Motor neuron (in vitro differentiated cells): ENCODE results near the gene SPI1. TPM values are rescaled to one million over a fixed set of nuclear protein-coding genes. Genes with fewer than 3 reads are reported as not detected.
"Not testable (repeated sequence)": the region's sequence is repeated elsewhere in the genome, so short reads cannot be mapped to it uniquely, and the experiment has no call there.

Source experiments
- ATAC-seq, 8 experiments: fragments of 200-7000 bp; cut with Tn5 transposase; replicated peaks in 6 of 8; 2 replicates each; pipeline ENCODE4 v1.8.0; 2021; ENCODE audit warnings: mild to moderate bottlenecking in 8 of 8, moderate library complexity in 8 of 8
- H3K27ac ChIP-seq, 2 donors: fragments of 250-450 bp; sonication (Bioruptor Pico); 2 replicates each; pipeline ENCODE4 v1.9.0; 2021; ENCODE audit warnings: antibody characterized with exemption in 2 of 2, mild to moderate bottlenecking in 2 of 2, moderate library complexity in 1 of 2
- H3K4me1 ChIP-seq, 2 donors: fragments of 250-450 bp; sonication (Bioruptor Pico); replicated peaks in 1 of 2; 2 replicates each; pipeline ENCODE4 v1.6.1; 2021; ENCODE audit warnings: antibody characterized with exemption in 2 of 2, mild to moderate bottlenecking in 2 of 2, moderate library complexity in 1 of 2
- H3K4me3 ChIP-seq, 5 donors: fragments of 250-450 bp; sonication (Bioruptor Pico); 2 replicates each; pipeline ENCODE4 v1.9.0; 2021; ENCODE audit warnings: antibody characterized with exemption in 5 of 5, mild to moderate bottlenecking in 5 of 5, moderate library complexity in 4 of 5
- WGBS, 10 experiments: fragments of 450-650 bp; shearing (Covaris generic); methylation state at CpG; one replicate each; pipeline ENCODE4 v1.0.0; 2022; 5-methylcytosine and 5-hydroxymethylcytosine counted together
- in situ Hi-C, 9 experiments: fragments of 400-800 bp; cut with MboI; loops; one replicate each; pipeline ENCODE4 v1.15.0; 2021; ENCODE audit warnings: low sequenced_read_pairs in 9 of 9, low pct_unique_long_range_greater_than_20kb in 2 of 9; ENCODE audit not compliant: unreplicated experiment in 9 of 9
- total RNA-seq, 8 experiments: library from RNA; unstranded; fragments of 300-600 nt; gene quantifications; 2 replicates each; pipeline versions ENCODE4 v1.2.3 to v1.2.4, GENCODE V29; 2022

Gene SPI1
- total RNA-seq, 8 experiments from 2014 or later, result 0.18 to 0.85 (median 0.44) TPM; not detected in 2

DNA sequence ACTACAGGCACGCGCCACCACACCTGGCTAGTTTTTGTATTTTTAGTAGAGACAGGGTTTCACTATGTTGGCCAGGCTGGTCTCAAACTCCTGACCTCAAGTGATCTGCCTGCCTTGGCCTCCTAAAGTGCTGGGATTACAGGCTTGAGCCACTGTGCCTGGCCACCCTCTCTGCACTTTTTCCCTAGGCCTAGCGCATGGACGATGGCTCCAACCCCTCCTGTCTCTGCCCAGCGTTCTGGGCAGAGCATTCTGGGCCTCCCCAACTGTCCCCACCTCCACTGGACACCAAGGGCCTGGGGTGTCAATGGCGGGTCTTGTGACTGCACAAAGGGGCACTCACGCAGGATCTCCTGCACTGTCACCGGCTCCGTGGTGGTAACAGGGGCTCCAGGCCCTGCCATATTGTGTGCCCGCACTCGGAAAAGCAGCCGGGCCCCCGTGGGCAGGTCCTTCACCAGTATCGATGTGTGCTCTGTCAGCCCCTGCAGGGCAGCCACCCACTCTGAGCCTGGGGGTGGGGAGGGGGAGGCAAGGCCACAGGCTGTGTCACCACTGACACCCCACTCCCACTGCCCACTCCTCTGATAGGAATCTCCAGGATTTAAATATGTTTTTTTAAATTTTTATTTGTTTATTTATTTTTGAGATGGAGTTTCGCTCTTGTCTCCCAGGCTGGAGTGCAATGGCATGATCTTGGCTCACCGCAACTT is 43.5 kb downstream of the SPI1 start:
- ATAC-seq, H3K4me1 ChIP-seq, in situ Hi-C loops, H3K27ac ChIP-seq, H3K4me3 ChIP-seq: not testable (repeated sequence)
- 80 to 100% (median 90%) methylated on average over 2 to 4 of the region's 16 CpGs; no CpG with 5 or more reads in 7 of the 10 experiments for WGBS, 10 experiments

- ATAC-seq, result no peak
Measured at GRCh38 chr11:47333886-47334443, 44.4 kb downstream of the SPI1 start.

DNA sequence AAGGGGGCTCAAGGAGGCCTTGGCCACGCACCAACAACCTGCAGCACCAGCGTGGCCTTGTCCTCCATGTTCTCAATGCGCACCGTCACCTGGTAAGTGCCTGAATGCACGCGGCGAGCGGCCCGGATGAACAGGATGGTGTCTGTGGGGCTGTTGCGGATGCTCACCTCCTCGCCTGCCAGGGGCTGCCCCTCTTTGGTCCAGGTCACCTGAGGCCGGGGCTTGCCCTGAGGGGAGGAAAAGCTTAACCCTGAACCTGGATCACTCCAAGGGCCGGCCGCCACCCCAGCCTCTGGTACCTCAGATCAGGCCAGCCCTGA is 44.9 kb downstream of the SPI1 start:
- H3K27ac ChIP-seq, result no peak overlapping the region
- H3K4me3 ChIP-seq, result no peak overlapping the region
- in situ Hi-C loops, result no loop called here
- 80% methylated on average over 2 of the region's 14 CpGs; no CpG with 5 or more reads in 9 of the 10 experiments for WGBS, 10 experiments
- ATAC-seq, result no peak
- H3K4me1 ChIP-seq, result no peaks in the 10 kb centered on the region

More at GRCh38 chr11:47333886-47334443, 44.4 kb downstream of the SPI1 start:
- H3K4me3 ChIP-seq, result no peak overlapping the region
- H3K27ac ChIP-seq, result no peak overlapping the region
- in situ Hi-C loops, result no loop called here
- WGBS, 10 experiments, result 26 to 100% (median 73%) methylated on average over 1 to 5 of the region's 8 CpGs; no CpG with 5 or more reads in 5 of the 10 experiments
- no peaks in the 10 kb centered on the region for H3K4me1 ChIP-seq

GRCh38 chr11:47332791-47333525 is 45.4 kb downstream of the SPI1 start:
- Histone ChIP-seq H3K4me3 (no peak overlapping the region), H3K27ac (no peak overlapping the region), H3K4me1 (no peaks in the 10 kb centered on the region)
- 67 to 100% (median 90%) methylated on average over 1 to 2 of the region's 20 CpGs; no CpG with 5 or more reads in 7 of the 10 experiments for WGBS, 10 experiments
- in situ Hi-C loops, result no loop called here
- no peak for ATAC-seq

GRCh38 chr11:47332303-47332711 is 46.0 kb downstream of the SPI1 start:
- no peaks in the 10 kb centered on the region for H3K4me1 ChIP-seq
- in situ Hi-C loops, result no loop called here
- ATAC-seq, result no peak
- no peak overlapping the region for H3K4me3 ChIP-seq
- 67 to 89% methylated on average over 1 to 9 of the region's 13 CpGs; no CpG with 5 or more reads in 8 of the 10 experiments for WGBS, 10 experiments
- H3K27ac ChIP-seq, result no peak overlapping the region

DNA sequence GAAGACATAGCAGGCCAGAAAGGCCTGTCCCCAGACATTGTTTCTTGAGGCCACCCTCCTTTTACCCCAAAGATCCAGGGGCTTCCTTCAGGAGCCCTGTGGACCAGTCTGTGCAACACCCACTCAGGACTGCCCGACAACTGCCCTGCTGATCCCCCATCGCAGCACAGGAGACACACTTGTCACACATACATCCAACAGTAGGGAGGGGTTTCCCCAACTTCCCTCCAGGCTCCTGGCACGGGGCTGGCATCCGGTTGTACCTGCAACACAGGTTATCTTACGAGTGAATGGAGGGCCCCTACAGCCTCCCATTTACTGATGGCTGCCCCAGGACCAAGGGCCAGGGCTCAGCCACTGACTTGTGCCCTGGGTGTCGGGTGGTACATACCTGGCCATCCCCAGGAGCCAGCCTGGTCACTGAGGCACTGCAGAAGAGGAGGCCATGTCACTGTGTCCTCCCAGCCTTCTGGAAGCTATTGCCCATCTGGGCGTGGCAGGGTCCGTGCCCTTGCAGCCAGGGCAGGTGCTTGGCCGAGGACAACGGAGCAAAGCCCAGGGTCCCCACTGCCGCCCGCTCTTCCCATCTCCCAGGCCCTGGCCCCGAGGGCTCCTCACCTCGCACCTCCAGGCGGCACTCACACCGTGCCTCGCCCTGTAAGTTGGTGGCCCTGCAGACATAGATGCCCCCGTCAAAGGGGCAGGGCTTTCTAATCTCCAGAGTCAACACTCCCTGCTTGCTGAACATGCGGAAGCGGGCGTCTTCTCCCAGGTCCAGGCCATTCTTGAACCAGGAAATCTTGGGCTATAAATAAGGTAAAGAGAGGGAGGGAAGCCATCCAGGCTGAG is 46.7 kb downstream of the SPI1 start:
- H3K4me3 ChIP-seq, result no peak overlapping the region
- no peak for ATAC-seq
- H3K27ac ChIP-seq, result no peak overlapping the region
- in situ Hi-C loops, result no loop called here
- 71 to 90% (median 87%) methylated on average over 3 to 6 of the region's 21 CpGs; no CpG with 5 or more reads in 7 of the 10 experiments for WGBS, 10 experiments
- H3K4me1 ChIP-seq, result no peaks in the 10 kb centered on the region

DNA sequence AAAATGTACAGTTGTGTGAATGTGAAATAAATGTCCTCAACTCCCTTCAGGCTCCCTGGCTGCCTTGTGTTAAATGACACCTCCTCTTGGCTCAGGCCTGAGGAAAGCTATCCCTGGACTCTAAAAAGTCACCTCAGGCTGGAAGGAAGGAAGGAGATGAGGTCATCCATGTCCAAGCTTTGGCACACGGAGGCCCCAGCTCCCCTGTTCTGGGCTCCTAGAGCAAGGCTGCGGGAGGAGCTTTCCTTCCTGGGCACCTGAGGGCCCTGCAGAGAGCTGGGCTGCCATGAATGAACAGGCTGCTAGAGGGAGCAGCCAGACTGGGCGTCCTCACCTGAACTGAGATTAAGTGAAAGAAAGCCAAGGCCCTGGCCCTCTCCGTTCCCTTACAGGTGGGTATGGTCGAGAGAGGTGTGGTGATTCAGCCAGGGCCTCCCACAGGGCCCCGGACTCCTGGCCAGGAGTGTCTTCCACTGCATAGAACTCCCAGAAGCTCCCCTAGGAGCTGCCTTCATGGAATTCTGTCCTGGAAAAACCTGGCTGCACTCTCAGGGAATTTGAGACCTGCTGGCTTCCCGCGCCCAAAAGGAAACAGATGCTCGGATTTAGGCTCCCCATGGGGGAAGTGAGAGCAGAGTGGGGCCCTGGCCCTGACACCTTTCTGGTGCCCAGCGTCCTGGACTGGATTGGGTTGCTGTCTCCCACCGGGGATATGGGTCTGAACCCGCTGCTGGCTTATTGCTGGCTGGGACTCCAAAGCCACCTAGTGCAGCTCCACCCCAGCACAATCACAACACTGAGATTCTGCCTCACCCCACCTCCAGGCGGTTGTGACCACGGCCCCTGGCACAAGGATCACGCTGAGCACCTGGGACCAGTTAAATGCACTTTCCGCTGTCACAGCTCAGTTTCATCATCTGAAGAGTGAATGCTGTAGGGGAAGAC is 48.1 kb downstream of the SPI1 start:
- H3K27ac ChIP-seq, result no peak overlapping the region
- in situ Hi-C loops, result no loop called here
- no peaks in the 10 kb centered on the region for H3K4me1 ChIP-seq
- WGBS, 10 experiments, result 41 to 87% (median 63%) methylated on average over 2 to 9 of the region's 16 CpGs; no CpG with 5 or more reads in 5 of the 10 experiments
- no peak overlapping the region for H3K4me3 ChIP-seq
- ATAC-seq, result peak in 7 of 8 experiments; percentile 12 to 79 (median 65)

- in situ Hi-C loops, result no loop called here
Measured at GRCh38 chr11:47329431-47329986, 48.8 kb downstream of the SPI1 start.

GRCh38 chr11:47328449-47329390 is 49.6 kb downstream of the SPI1 start:
- 81 to 95% (median 88%) methylated on average over 3 to 12 of the region's 29 CpGs; no CpG with 5 or more reads in 4 of the 10 experiments for WGBS, 10 experiments
- no peak overlapping the region for H3K27ac ChIP-seq

More at GRCh38 chr11:47329431-47329986, 48.8 kb downstream of the SPI1 start:
- Histone ChIP-seq H3K4me3 (no peak overlapping the region), H3K4me1 (no peaks in the 10 kb centered on the region), H3K27ac (no peak overlapping the region)
- 40 to 100% (median 69%) methylated on average over 1 to 6 of the region's 12 CpGs; no CpG with 5 or more reads in 3 of the 10 experiments for WGBS, 10 experiments
- peak in 6 of 8 experiments; percentile 12 to 31 (median 24) for ATAC-seq

GRCh38 chr11:47327949-47328348 is 50.4 kb downstream of the SPI1 start:
- 80 to 93% (median 83%) methylated on average over 1 to 4 of the region's 5 CpGs; no CpG with 5 or more reads in 7 of the 10 experiments for WGBS, 10 experiments
- no peak for ATAC-seq

More at GRCh38 chr11:47328449-47329390, 49.6 kb downstream of the SPI1 start:
- H3K4me3 ChIP-seq, result no peak overlapping the region
- in situ Hi-C loops, result no loop called here
- H3K4me1 ChIP-seq, result no peaks in the 10 kb centered on the region
- no peak for ATAC-seq

DNA sequence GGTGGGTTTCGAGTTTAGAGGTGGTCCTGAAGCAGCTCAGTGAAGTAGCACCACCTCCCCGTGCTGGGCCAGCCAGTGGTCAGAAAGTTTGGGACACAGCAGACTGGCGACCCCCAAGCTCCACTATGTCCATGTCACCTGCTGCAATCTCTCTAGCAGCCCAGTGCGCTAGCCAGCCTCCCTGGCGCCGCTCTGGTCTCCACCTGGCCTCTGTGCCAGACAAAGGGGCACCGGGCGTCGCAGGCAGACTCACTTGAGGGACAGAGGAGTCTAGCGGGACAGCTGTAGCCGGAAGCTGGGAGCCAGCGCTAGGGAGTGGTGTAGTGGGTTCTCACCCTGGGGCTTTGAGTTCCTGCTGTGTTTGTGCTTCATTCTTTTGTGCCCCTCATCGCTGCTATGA is 51.3 kb downstream of the SPI1 start:
- no peak for ATAC-seq

More at GRCh38 chr11:47327949-47328348, 50.4 kb downstream of the SPI1 start:
- no peak overlapping the region for H3K4me3 ChIP-seq
- no peaks in the 10 kb centered on the region for H3K4me1 ChIP-seq
- in situ Hi-C loops, result no loop called here
- H3K27ac ChIP-seq, result no peak overlapping the region

More for the DNA sequence above, 51.3 kb downstream of the SPI1 start:
- H3K27ac ChIP-seq, result no peak overlapping the region
- in situ Hi-C loops, result no loop called here
- WGBS, 10 experiments, result 80 to 100% (median 87%) methylated on average over 1 to 6 of the region's 13 CpGs; no CpG with 5 or more reads in 4 of the 10 experiments
- H3K4me3 ChIP-seq, result no peak overlapping the region
- no peaks in the 10 kb centered on the region for H3K4me1 ChIP-seq
